Liver (tissue), 9 donors: ENCODE data around the gene IFIT1. TPM values are rescaled to one million over a fixed set of nuclear protein-coding genes. Genes with fewer than 3 reads are reported as not detected.
A peak's percentile ranks its signal among the peaks of the same experiment; 100 is the strongest.

Experiments
- DNase-seq: peaks from one replicate; pipeline ENCODE4 v3.0.0-alpha.2; 2017; ENCODE audit warnings: low spot score
- H3K27ac ChIP-seq, 2 donors: one replicate each; pipeline ENCODE4 v1.7.0; 2013; ENCODE audit warnings: inconsistent platforms in 2 of 2, low read length in 2 of 2, control low read depth in 1 of 2, low read depth in 1 of 2, mild to moderate bottlenecking in 1 of 2
- H3K27me3 ChIP-seq, 4 donors: one replicate each; pipeline versions ENCODE4 v1.6.1 to v1.7.0; 2013; ENCODE audit warnings: low read length in 3 of 4, inconsistent platforms in 1 of 4, mild to moderate bottlenecking in 1 of 4, moderate library complexity in 1 of 4; ENCODE audit not compliant: control insufficient read depth in 4 of 4, insufficient read depth in 4 of 4
- H3K36me3 ChIP-seq, 4 donors: one replicate each; pipeline versions ENCODE4 v1.6.1 to v1.7.0; 2013; ENCODE audit warnings: low read length in 3 of 4, mild to moderate bottlenecking in 3 of 4, low read depth in 1 of 4, moderate library complexity in 1 of 4; ENCODE audit not compliant: control insufficient read depth in 4 of 4, insufficient read depth in 3 of 4
- H3K4me1 ChIP-seq, 4 donors: one replicate each; pipeline versions ENCODE4 v1.6.1 to v1.7.0; 2013; ENCODE audit warnings: low read length in 3 of 4, mild to moderate bottlenecking in 3 of 4, moderate library complexity in 1 of 4; ENCODE audit not compliant: control insufficient read depth in 4 of 4, insufficient read depth in 4 of 4
- H3K4me3 ChIP-seq, 3 donors: one replicate each; pipeline versions ENCODE4 v1.6.1 to v1.7.0; 2013; ENCODE audit warnings: low read length in 3 of 3, control low read depth in 1 of 3, low read depth in 1 of 3, mild to moderate bottlenecking in 1 of 3
- H3K9ac ChIP-seq, 2 donors: one replicate each; pipeline ENCODE4 v1.7.0; 2013; ENCODE audit warnings: low read length in 2 of 2, mild to moderate bottlenecking in 2 of 2, moderate library complexity in 2 of 2, control low read depth in 1 of 2, low read depth in 1 of 2
- H3K9me3 ChIP-seq, 4 donors: one replicate each; pipeline versions ENCODE4 v1.6.1 to v1.7.0; 2013; ENCODE audit warnings: low read length in 3 of 4; ENCODE audit not compliant: control insufficient read depth in 4 of 4
- EGR1 ChIP-seq, 2 donors: IDR thresholded peaks; 2 replicates each; pipeline ENCODE4 v1.6.1; 2016 to 2018; ENCODE audit warnings: antibody characterized with exemption in 2 of 2, low read depth in 2 of 2
- FOXA1 ChIP-seq: IDR thresholded peaks from 2 replicates; pipeline ENCODE4 v1.6.1; 2016; ENCODE audit warnings: antibody characterized with exemption
- FOXA2 ChIP-seq: IDR thresholded peaks from 2 replicates; pipeline ENCODE4 v1.6.1; 2016; ENCODE audit warnings: antibody characterized with exemption
- HNF4A ChIP-seq, 2 donors: conservative IDR thresholded peaks; 2 replicates each; pipeline ENCODE4 v1.6.1; 2016; ENCODE audit warnings: antibody characterized with exemption in 2 of 2, mild to moderate bottlenecking in 2 of 2
- HNF4G ChIP-seq: IDR thresholded peaks from 2 replicates; pipeline ENCODE4 v1.6.1; 2016; ENCODE audit warnings: antibody characterized with exemption
- JUND ChIP-seq, 2 donors: IDR thresholded peaks; 2 replicates each; pipeline ENCODE4 v1.6.1; 2016; ENCODE audit warnings: antibody characterized with exemption in 2 of 2
- NR2F2 ChIP-seq: IDR thresholded peaks from 2 replicates; pipeline ENCODE4 v1.6.1; 2016; ENCODE audit warnings: antibody characterized with exemption
- RAD21 ChIP-seq, 2 donors: IDR thresholded peaks; 2 replicates each; pipeline ENCODE4 v1.6.1; 2016; ENCODE audit warnings: antibody characterized with exemption in 2 of 2, mild to moderate bottlenecking in 2 of 2
- RXRA ChIP-seq, 2 donors: IDR thresholded peaks; 2 replicates each; pipeline ENCODE4 v1.6.1; 2017 to 2018; ENCODE audit warnings: antibody characterized with exemption in 2 of 2, mild to moderate bottlenecking in 1 of 2
- SP1 ChIP-seq: IDR thresholded peaks from 2 replicates; pipeline ENCODE4 v1.6.1; 2018; ENCODE audit warnings: antibody characterized with exemption, mild to moderate bottlenecking
- TAF1 ChIP-seq: conservative IDR thresholded peaks from 2 replicates; pipeline ENCODE4 v1.6.1; 2016; ENCODE audit warnings: antibody characterized with exemption, mild to moderate bottlenecking
- YY1 ChIP-seq: IDR thresholded peaks from 2 replicates; pipeline ENCODE4 v1.6.1; 2016; ENCODE audit warnings: antibody characterized with exemption, mild to moderate bottlenecking
- ZBTB33 ChIP-seq: IDR thresholded peaks from 2 replicates; pipeline ENCODE4 v1.6.1; 2016; ENCODE audit warnings: antibody characterized with exemption
- WGBS: extraction: QIAGEN DNeasy Blood & Tissue Kit; methylation state at CpG from one replicate; pipeline ENCODE4 v1.1.7; 2013; 5-methylcytosine and 5-hydroxymethylcytosine counted together
- polyA plus RNA-seq, 2 donors: library from polyadenylated mRNA; stranded (reverse) in 1 of 2; unstranded in 1 of 2; fragments of 200-250 nt in 1 of 2; fragments of >200 nt in 1 of 2; fragmentation: Nextera tagmentation in 1 of 2; extraction: Ambion mirVana in 1 of 2; gene quantifications; one replicate each; pipeline versions ENCODE4 v1.2.1 to v1.2.3, GENCODE V29; 2013 to 2015
- total RNA-seq, 2 donors: library from RNA; depleted of rRNA; stranded (reverse); fragments of >200 nt; gene quantifications; one replicate each; pipeline ENCODE4 v1.2.3, GENCODE V29; 2014
- TF ChIP-seq, protein P1 (sequence below): IDR thresholded peaks from 2 replicates; pipeline ENCODE4 v1.6.1; 2016; ENCODE audit warnings: antibody characterized with exemption, mild to moderate bottlenecking
- TF ChIP-seq, protein P2 (sequence below): IDR thresholded peaks from 2 replicates; pipeline ENCODE4 v1.6.1; 2016; ENCODE audit warnings: antibody characterized with exemption
- TF ChIP-seq, protein P3 (sequence below): fragments of 150-350 bp; IDR thresholded peaks from 2 replicates; pipeline ENCODE4 v1.5.1; 2017; ENCODE audit warnings: improper control_type of control experiment, low read depth, low read length; ENCODE audit not compliant: missing input control
- TF ChIP-seq, protein P4 (sequence below): IDR thresholded peaks from 2 replicates; pipeline ENCODE4 v1.6.1; 2016; ENCODE audit warnings: antibody characterized with exemption
- donor health status: healthy.
- donor health status: healthy.
- donor health status: healthy.
- donor health status: healthy.
- donor health status: healthy.

IFIT1 gene
- total and polyA plus RNA-seq, 4 donors, result 8.1 to 17.5 (median 11.6) TPM

GRCh38 chr10:89440226-89441009, 48.0 kb downstream of the IFIT1 start:
- H3K9ac ChIP-seq, result no peak overlapping the region
- H3K27ac ChIP-seq, result no peak overlapping the region
- peaks cover 2 to 12% (median 5%) of the 10 kb centered on the region in 4 donors for H3K4me1 ChIP-seq
- DNase-seq, result no peak
- peak; percentile 70 for TF ChIP-seq FOXA1
- peak; percentile 77 to 95 for TF ChIP-seq RXRA (IDR thresholded peaks at IDR 0.05)
- TF ChIP-seq, protein P1, sequence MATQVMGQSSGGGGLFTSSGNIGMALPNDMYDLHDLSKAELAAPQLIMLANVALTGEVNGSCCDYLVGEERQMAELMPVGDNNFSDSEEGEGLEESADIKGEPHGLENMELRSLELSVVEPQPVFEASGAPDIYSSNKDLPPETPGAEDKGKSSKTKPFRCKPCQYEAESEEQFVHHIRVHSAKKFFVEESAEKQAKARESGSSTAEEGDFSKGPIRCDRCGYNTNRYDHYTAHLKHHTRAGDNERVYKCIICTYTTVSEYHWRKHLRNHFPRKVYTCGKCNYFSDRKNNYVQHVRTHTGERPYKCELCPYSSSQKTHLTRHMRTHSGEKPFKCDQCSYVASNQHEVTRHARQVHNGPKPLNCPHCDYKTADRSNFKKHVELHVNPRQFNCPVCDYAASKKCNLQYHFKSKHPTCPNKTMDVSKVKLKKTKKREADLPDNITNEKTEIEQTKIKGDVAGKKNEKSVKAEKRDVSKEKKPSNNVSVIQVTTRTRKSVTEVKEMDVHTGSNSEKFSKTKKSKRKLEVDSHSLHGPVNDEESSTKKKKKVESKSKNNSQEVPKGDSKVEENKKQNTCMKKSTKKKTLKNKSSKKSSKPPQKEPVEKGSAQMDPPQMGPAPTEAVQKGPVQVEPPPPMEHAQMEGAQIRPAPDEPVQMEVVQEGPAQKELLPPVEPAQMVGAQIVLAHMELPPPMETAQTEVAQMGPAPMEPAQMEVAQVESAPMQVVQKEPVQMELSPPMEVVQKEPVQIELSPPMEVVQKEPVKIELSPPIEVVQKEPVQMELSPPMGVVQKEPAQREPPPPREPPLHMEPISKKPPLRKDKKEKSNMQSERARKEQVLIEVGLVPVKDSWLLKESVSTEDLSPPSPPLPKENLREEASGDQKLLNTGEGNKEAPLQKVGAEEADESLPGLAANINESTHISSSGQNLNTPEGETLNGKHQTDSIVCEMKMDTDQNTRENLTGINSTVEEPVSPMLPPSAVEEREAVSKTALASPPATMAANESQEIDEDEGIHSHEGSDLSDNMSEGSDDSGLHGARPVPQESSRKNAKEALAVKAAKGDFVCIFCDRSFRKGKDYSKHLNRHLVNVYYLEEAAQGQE, result no peak
- TF ChIP-seq HNF4A (conservative IDR thresholded peaks at IDR 0.05), result peak in 1 of 2 donors; percentile 8
- TF ChIP-seq HNF4G, result no peak
- peak; percentile 78 for TF ChIP-seq FOXA2
- TF ChIP-seq ZBTB33, result no peak
- peak; percentile 28 for TF ChIP-seq YY1
- TF ChIP-seq RAD21 (IDR thresholded peaks at IDR 0.05), result peak; percentile 18 to 42
- no peak for TF ChIP-seq EGR1 (IDR thresholded peaks at IDR 0.05; ENCODE audit: low read depth in 2 of 2)
- no peak for TF ChIP-seq TAF1
- TF ChIP-seq NR2F2, result no peak
- TF ChIP-seq, protein P2, sequence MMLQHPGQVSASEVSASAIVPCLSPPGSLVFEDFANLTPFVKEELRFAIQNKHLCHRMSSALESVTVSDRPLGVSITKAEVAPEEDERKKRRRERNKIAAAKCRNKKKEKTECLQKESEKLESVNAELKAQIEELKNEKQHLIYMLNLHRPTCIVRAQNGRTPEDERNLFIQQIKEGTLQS, result no peak
- no peaks in the 10 kb centered on the region for H3K36me3 ChIP-seq
- no peak overlapping the region for H3K4me3 ChIP-seq
- WGBS, result 40% methylated on average over 4 of the region's 4 CpGs
- H3K27me3 ChIP-seq, result no peaks in the 10 kb centered on the region
- no peaks in the 10 kb centered on the region for H3K9me3 ChIP-seq

GRCh38 chr10:89442289-89442688, 49.9 kb downstream of the IFIT1 start:
- DNase-seq, result no peak
- Histone ChIP-seq H3K36me3 (no peaks in the 10 kb centered on the region), H3K9me3 (no peaks in the 10 kb centered on the region), H3K9ac (no peak overlapping the region), H3K4me1 (peaks cover 2 to 13% (median 5%) of the 10 kb centered on the region in 4 donors), H3K4me3 (no peak overlapping the region), H3K27me3 (no peaks in the 10 kb centered on the region), H3K27ac (no peak overlapping the region)
- WGBS, result 86% methylated on average over 1 of the region's 1 CpG
- TF ChIP-seq JUND (IDR thresholded peaks at IDR 0.05), result no peak
- TF ChIP-seq RXRA (IDR thresholded peaks at IDR 0.05), result no peak
- no peak for TF ChIP-seq HNF4G
- TF ChIP-seq, protein P3, sequence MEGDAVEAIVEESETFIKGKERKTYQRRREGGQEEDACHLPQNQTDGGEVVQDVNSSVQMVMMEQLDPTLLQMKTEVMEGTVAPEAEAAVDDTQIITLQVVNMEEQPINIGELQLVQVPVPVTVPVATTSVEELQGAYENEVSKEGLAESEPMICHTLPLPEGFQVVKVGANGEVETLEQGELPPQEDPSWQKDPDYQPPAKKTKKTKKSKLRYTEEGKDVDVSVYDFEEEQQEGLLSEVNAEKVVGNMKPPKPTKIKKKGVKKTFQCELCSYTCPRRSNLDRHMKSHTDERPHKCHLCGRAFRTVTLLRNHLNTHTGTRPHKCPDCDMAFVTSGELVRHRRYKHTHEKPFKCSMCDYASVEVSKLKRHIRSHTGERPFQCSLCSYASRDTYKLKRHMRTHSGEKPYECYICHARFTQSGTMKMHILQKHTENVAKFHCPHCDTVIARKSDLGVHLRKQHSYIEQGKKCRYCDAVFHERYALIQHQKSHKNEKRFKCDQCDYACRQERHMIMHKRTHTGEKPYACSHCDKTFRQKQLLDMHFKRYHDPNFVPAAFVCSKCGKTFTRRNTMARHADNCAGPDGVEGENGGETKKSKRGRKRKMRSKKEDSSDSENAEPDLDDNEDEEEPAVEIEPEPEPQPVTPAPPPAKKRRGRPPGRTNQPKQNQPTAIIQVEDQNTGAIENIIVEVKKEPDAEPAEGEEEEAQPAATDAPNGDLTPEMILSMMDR, result no peak
- no peak for TF ChIP-seq ZBTB33
- TF ChIP-seq, protein P4, sequence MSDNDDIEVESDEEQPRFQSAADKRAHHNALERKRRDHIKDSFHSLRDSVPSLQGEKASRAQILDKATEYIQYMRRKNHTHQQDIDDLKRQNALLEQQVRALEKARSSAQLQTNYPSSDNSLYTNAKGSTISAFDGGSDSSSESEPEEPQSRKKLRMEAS, result no peak
- TF ChIP-seq, protein P1, result no peak
- TF ChIP-seq YY1, result no peak
- no peak for TF ChIP-seq RAD21 (IDR thresholded peaks at IDR 0.05)
- no peak for TF ChIP-seq SP1
- no peak for TF ChIP-seq TAF1
- TF ChIP-seq FOXA2, result no peak
- no peak for TF ChIP-seq HNF4A (conservative IDR thresholded peaks at IDR 0.05)
